K562 (cell line): ENCODE results near the gene SLC25A40. TPM values are rescaled to one million over a fixed set of nuclear protein-coding genes. Genes with fewer than 3 reads are reported as not detected.

ENCODE experiments used
- C11orf30 ChIP-seq: fragments of 450-650 bp; IDR thresholded peaks from 2 replicates; pipeline ENCODE4 v1.6.1; 2016; ENCODE audit warnings: low read depth, mild to moderate bottlenecking
- MAFG ChIP-seq: fragments of 450-650 bp; conservative IDR thresholded peaks from 2 replicates; pipeline ENCODE4 v1.6.1; 2016; ENCODE audit warnings: missing genetic modification characterization, missing compliant biosample characterization
- PHF21A ChIP-seq: fragments of 450-650 bp; IDR thresholded peaks from 2 replicates; pipeline ENCODE4 v1.6.1; 2017; ENCODE audit warnings: low read depth, borderline replicate concordance
- ZNF512 ChIP-seq: IDR thresholded peaks from 2 replicates; pipeline ENCODE4 v1.6.1; 2016; ENCODE audit warnings: missing genetic modification characterization, missing compliant biosample characterization
- ZNF592 ChIP-seq: fragments of 450-650 bp; IDR thresholded peaks from 2 replicates; pipeline ENCODE4 v1.6.1; 2017; ENCODE audit warnings: antibody characterized with exemption, mild to moderate bottlenecking
- polyA plus RNA-seq, 8 experiments: library from polyadenylated mRNA; depleted of rRNA in 4 of 8; stranded (reverse) in 5 of 8; unstranded in 3 of 8; fragments of >200 nt; fragmentation: Nextera tagmentation in 2 of 8; fragmentation: Illumina TruSeq in 1 of 8; extraction: Ambion mirVana in 2 of 8; extraction: Trizol in 1 of 8; gene quantifications; 2 replicates each; pipeline versions ENCODE4 v1.2.1 to v1.2.3, GENCODE V29; 2011 to 2014; ENCODE audit warnings: inconsistent platforms in 1 of 8, missing spikeins in 1 of 8
- total RNA-seq, 7 experiments: library from RNA; depleted of rRNA in 6 of 7; stranded (reverse); fragments of >200 nt in 6 of 7; fragmentation: Illumina TruSeq in 2 of 7; extraction: Trizol in 2 of 7; gene quantifications; 2 replicates each; pipeline versions ENCODE4 v1.2.1 to v1.2.3, GENCODE V29; 2011 to 2021; ENCODE audit warnings: low replicate concordance in 1 of 7

The SLC25A40 gene
- total and polyA plus RNA-seq, 9 of the 15 experiments (the other 6 are each of a cell fraction or from before 2014, with no cell fraction given): 6.7 to 44.0 (median 26.5) TPM

GRCh38 chr7:87877366-87878040 is 1.3 kb upstream of the SLC25A40 start (continued):
- TF ChIP-seq ZNF592 (0 out of 2 replicates have a peak, but pooled peaks have one; percentile 1), PHF21A (no peak), MAFG (peak; percentile 93), ZNF512 (tag) (no peak), C11orf30 (peak; percentile 96)
